C4-2B (cell line): ENCODE data around the gene ACAP3.

Source experiments
- CTCF ChIP-seq: fragments of 450-650 bp; conservative IDR thresholded peaks from 2 replicates; pipeline ENCODE4 v1.5.1; 2017; ENCODE audit warnings: mild to moderate bottlenecking
- ZFX ChIP-seq: fragments of 450-650 bp; IDR thresholded peaks from 2 replicates; pipeline ENCODE4 v1.6.1; 2017

- TF ChIP-seq CTCF (no peak), ZFX (no peak)
Measured at GRCh38 chr1:1332774-1333480, 25.2 kb upstream of the ACAP3 start.
